CD4-positive, alpha-beta T cell treated with Interleukin-1 beta for 1 hour (primary cell): ENCODE measurements around the gene AMIGO2.

Experiments used
- DNase-seq, 2 donors: peaks; one replicate each; pipeline ENCODE4 v3.0.0-alpha.2; 2020 to 2022

AMIGO2 gene

GRCh38 chr12:47029903-47030302 is 49.9 kb downstream of the AMIGO2 start:
- no peak for DNase-seq

- DNase-seq, result no peak
Measured at GRCh38 chr12:47028981-47029708, 50.6 kb downstream of the AMIGO2 start.

- no peak for DNase-seq
Measured at GRCh38 chr12:47028186-47028585, 51.6 kb downstream of the AMIGO2 start.
